SK-N-SH (cell line): ENCODE results near the gene LCN2. TPM values are rescaled to one million over a fixed set of nuclear protein-coding genes. Genes with fewer than 3 reads are reported as not detected.
A peak's percentile ranks its signal among the peaks of the same experiment; 100 is the strongest.

Experiments
- CTCF ChIA-PET: fragments of 300-600, 350-600 bp; formaldehyde crosslinking; extraction: SDS; loops from one replicate; lab custom pipeline; 2021; lab: Yijun Ruan, JAX
- POLR2A ChIA-PET: fragments of 350-600 bp; sonication (Branson Sonifier 250); formaldehyde crosslinking; extraction: SDS; loops from one replicate; lab custom pipeline; 2020; ENCODE audit warnings: antibody characterized with exemption, inconsistent platforms; lab: Yijun Ruan, JAX
- DNase-seq: peaks from one replicate; pipeline ENCODE4 v3.0.0; 2012
- H2AFZ ChIP-seq: fragments of 200-600 bp; sonication (generic); 2 replicates; pipeline ENCODE4 v1.8.1; 2016; ENCODE audit warnings: antibody characterized with exemption, mild to moderate bottlenecking, low read depth
- H3F3A ChIP-seq: fragments of 200-600 bp; sonication (generic); replicated peaks from 2 replicates; pipeline ENCODE3; 2016; ENCODE audit warnings: antibody characterized with exemption, mild to moderate bottlenecking; ENCODE audit not compliant: insufficient read depth
- H3K27ac ChIP-seq, 2 experiments: fragments of 200-500 bp in 1 of 2; fragments of 200-600 bp in 1 of 2; sonication (Bioruptor generic) in 1 of 2; sonication (generic), shearing (Covaris generic) in 1 of 2; 2 replicates each; pipeline versions ENCODE4 v1.5.1 to v1.6.1; 2014 to 2016; ENCODE audit warnings: low read depth in 2 of 2, inconsistent platforms in 1 of 2, low read length in 1 of 2, mild to moderate bottlenecking in 1 of 2, mixed read lengths in 1 of 2
- H3K27me3 ChIP-seq: fragments of 200-600 bp; sonication (generic), shearing (Covaris generic); 2 replicates; pipeline ENCODE4 v1.6.1; 2016; ENCODE audit warnings: mixed run types; ENCODE audit not compliant: insufficient read depth
- H3K36me3 ChIP-seq, 2 experiments: fragments of 200-500 bp in 1 of 2; fragments of 200-600 bp in 1 of 2; sonication (Bioruptor generic) in 1 of 2; sonication (generic) in 1 of 2; replicated peaks in 1 of 2; 2 replicates each; pipeline versions ENCODE3 to v1.5.1; 2014 to 2016; ENCODE audit warnings: low read length in 1 of 2, mild to moderate bottlenecking in 1 of 2; ENCODE audit not compliant: insufficient read depth in 2 of 2, control insufficient read depth in 1 of 2
- H3K4me1 ChIP-seq, 2 experiments: fragments of 200-500 bp in 1 of 2; fragments of 200-600 bp in 1 of 2; sonication (Bioruptor generic) in 1 of 2; sonication (generic), shearing (Covaris generic) in 1 of 2; 2 replicates each; pipeline versions ENCODE4 v1.5.1 to v1.6.1; 2014 to 2016; ENCODE audit warnings: low read depth in 1 of 2, low read length in 1 of 2, mixed run types in 1 of 2; ENCODE audit not compliant: insufficient read depth in 2 of 2, control insufficient read depth in 1 of 2
- H3K4me2 ChIP-seq: fragments of 200-600 bp; sonication (generic), shearing (Covaris generic); 2 replicates; pipeline ENCODE4 v1.6.1; 2017; ENCODE audit warnings: mixed run types
- H3K4me3 ChIP-seq, 2 experiments: fragments of 200-500 bp in 1 of 2; fragments of 200-600 bp in 1 of 2; sonication (Bioruptor generic) in 1 of 2; sonication (generic), shearing (Covaris generic) in 1 of 2; 2 replicates each; pipeline versions ENCODE4 v1.5.1 to v1.8.1; 2014 to 2016; ENCODE audit warnings: low read depth in 2 of 2, inconsistent platforms in 1 of 2, low read length in 1 of 2, mild to moderate bottlenecking in 1 of 2, mixed read lengths in 1 of 2, moderate library complexity in 1 of 2
- H3K79me2 ChIP-seq: fragments of 200-600 bp; sonication (generic); 2 replicates; pipeline ENCODE4 v1.8.1; 2017; ENCODE audit warnings: mild to moderate bottlenecking; ENCODE audit not compliant: insufficient read depth
- H3K9ac ChIP-seq: fragments of 200-600 bp; sonication (generic); 2 replicates; pipeline ENCODE4 v1.6.1; 2017; ENCODE audit warnings: mixed run types
- H3K9me2 ChIP-seq: fragments of 200-600 bp; sonication (generic); 2 replicates; pipeline ENCODE4 v1.6.1; 2017; ENCODE audit warnings: mixed run types
- H3K9me3 ChIP-seq: fragments of 200-600 bp; sonication (generic); 2 replicates; pipeline ENCODE4 v1.6.1; 2017; ENCODE audit warnings: mixed run types, mild to moderate bottlenecking, moderate library complexity
- H4K20me1 ChIP-seq: fragments of 200-600 bp; sonication (generic); 2 replicates; pipeline ENCODE4 v1.6.1; 2017; ENCODE audit warnings: mild to moderate bottlenecking, mixed run types; ENCODE audit not compliant: insufficient read depth
- CHD2 ChIP-seq: fragments of 150-350 bp; IDR thresholded peaks from 2 replicates; pipeline ENCODE4 v1.6.1; 2018; ENCODE audit warnings: low read length; ENCODE audit not compliant: partially characterized antibody
- CTCF ChIP-seq: fragments of 200-600 bp; sonication (generic); IDR thresholded peaks from 2 replicates; pipeline ENCODE4 v1.6.1; 2017; ENCODE audit warnings: antibody characterized with exemption, mild to moderate bottlenecking, moderate library complexity
- ELF1 ChIP-seq: IDR thresholded peaks from 2 replicates; pipeline ENCODE4 v1.4.0; 2012
- GABPA ChIP-seq: IDR thresholded peaks from 2 replicates; pipeline ENCODE4 v1.4.0; 2012; ENCODE audit warnings: low read depth, mild to moderate bottlenecking
- MAX ChIP-seq: IDR thresholded peaks from 2 replicates; pipeline ENCODE4 v1.4.0; 2012; ENCODE audit warnings: low read depth
- MEF2A ChIP-seq: IDR thresholded peaks from 2 replicates; pipeline ENCODE4 v1.4.0; 2012; ENCODE audit warnings: low read depth, borderline replicate concordance
- MXI1 ChIP-seq: IDR thresholded peaks from 2 replicates; pipeline ENCODE4 v1.6.1; 2012; ENCODE audit warnings: mild to moderate bottlenecking, low read depth, low read length, improper control_type of control experiment
- NFIC ChIP-seq: IDR thresholded peaks from 2 replicates; pipeline ENCODE4 v1.4.0; 2012; ENCODE audit warnings: borderline replicate concordance
- POLR2AphosphoS5 ChIP-seq: IDR thresholded peaks from 2 replicates; pipeline ENCODE4 v1.6.1; 2012; ENCODE audit warnings: low read depth, low read length
- RCOR1 ChIP-seq: fragments of 150-350 bp; IDR thresholded peaks from 2 replicates; pipeline ENCODE4 v1.6.1; 2017; ENCODE audit warnings: antibody characterized with exemption, low read length
- SIN3A ChIP-seq: IDR thresholded peaks from 2 replicates; pipeline ENCODE4 v1.6.1; 2012; ENCODE audit warnings: low read depth, mild to moderate bottlenecking, low read length, moderate library complexity, borderline replicate concordance
- TAF1 ChIP-seq: IDR thresholded peaks from 2 replicates; pipeline ENCODE4 v1.6.1; 2012; ENCODE audit warnings: low read depth, mild to moderate bottlenecking, low read length, moderate library complexity, borderline replicate concordance
- whole genome bisulfite sequencing: methylation state at CpG from one replicate; pipeline ENCODE4 v1.1.6; 2017; ENCODE audit warnings: low lambda C conversion rate; 5-methylcytosine and 5-hydroxymethylcytosine counted together
- polyA plus RNA-seq, 3 experiments: library from polyadenylated mRNA; depleted of rRNA; stranded (reverse); fragments of >200 nt; gene quantifications; 2 replicates each; pipeline ENCODE4 v1.2.3, GENCODE V29; 2012
- TF ChIP-seq, protein P1 (sequence below): IDR thresholded peaks from 2 replicates; pipeline ENCODE4 v1.6.1; 2012; ENCODE audit warnings: mild to moderate bottlenecking, low read depth, low read length, moderate library complexity
- TF ChIP-seq, protein P2 (sequence below): IDR thresholded peaks from 2 replicates; pipeline ENCODE4 v1.4.0; 2012; ENCODE audit warnings: low read depth, borderline replicate concordance

Gene LCN2
- polyA plus RNA-seq, 1 of the 3 experiments (the other 2 are of a cell fraction) = not detected

- peaks cover 0 to 21% of the 10 kb centered on the region in 2 experiments for H3K36me3 ChIP-seq
- ChIA-PET POLR2A (interaction anchor here (1.0 to 1.7 kb wide), 2 partner anchors 14 to 31 kb away, joined by 3 to 5 read pairs; partner anchors contain the start of gene CIZ1), CTCF (interaction anchor here (3.2 to 6.2 kb wide), 2 partner anchors 31 to 42 kb away, joined by 16 to 27 read pairs; partner anchors contain the start of gene CIZ1)
- H3K27me3 ChIP-seq = no peaks in the 10 kb centered on the region
- H3K4me1 ChIP-seq = peaks cover 0 to 12% of the 10 kb centered on the region in 2 experiments; a peak in 2 of 4 replicates
- H3K9ac ChIP-seq = peak within 1 kb of the TSS; percentile 81
- H3K79me2 ChIP-seq = peaks cover 11% of the 10 kb centered on the region
- 1% methylated on average over 35 of the region's 77 CpGs for WGBS
- peak within 1 kb of the TSS; percentile 92 for H2AFZ ChIP-seq
- H3K4me3 ChIP-seq = peak within 1 kb of the TSS; percentile 73 to 93
- H3K4me2 ChIP-seq = peak within 1 kb of the TSS; percentile 97
- peak; percentile 100 for DNase-seq
- TF ChIP-seq POLR2AphosphoS5 = peak; percentile 86
- TF ChIP-seq TAF1 = peak; percentile 27
- peak; percentile 81; the same call in 1 of the 2 replicates for TF ChIP-seq SIN3A
- TF ChIP-seq CHD2 = peak; percentile 19
- TF ChIP-seq ELF1 = 0 out of 2 replicates have a peak, but pooled peaks have one; percentile 23
- TF ChIP-seq, protein P1, sequence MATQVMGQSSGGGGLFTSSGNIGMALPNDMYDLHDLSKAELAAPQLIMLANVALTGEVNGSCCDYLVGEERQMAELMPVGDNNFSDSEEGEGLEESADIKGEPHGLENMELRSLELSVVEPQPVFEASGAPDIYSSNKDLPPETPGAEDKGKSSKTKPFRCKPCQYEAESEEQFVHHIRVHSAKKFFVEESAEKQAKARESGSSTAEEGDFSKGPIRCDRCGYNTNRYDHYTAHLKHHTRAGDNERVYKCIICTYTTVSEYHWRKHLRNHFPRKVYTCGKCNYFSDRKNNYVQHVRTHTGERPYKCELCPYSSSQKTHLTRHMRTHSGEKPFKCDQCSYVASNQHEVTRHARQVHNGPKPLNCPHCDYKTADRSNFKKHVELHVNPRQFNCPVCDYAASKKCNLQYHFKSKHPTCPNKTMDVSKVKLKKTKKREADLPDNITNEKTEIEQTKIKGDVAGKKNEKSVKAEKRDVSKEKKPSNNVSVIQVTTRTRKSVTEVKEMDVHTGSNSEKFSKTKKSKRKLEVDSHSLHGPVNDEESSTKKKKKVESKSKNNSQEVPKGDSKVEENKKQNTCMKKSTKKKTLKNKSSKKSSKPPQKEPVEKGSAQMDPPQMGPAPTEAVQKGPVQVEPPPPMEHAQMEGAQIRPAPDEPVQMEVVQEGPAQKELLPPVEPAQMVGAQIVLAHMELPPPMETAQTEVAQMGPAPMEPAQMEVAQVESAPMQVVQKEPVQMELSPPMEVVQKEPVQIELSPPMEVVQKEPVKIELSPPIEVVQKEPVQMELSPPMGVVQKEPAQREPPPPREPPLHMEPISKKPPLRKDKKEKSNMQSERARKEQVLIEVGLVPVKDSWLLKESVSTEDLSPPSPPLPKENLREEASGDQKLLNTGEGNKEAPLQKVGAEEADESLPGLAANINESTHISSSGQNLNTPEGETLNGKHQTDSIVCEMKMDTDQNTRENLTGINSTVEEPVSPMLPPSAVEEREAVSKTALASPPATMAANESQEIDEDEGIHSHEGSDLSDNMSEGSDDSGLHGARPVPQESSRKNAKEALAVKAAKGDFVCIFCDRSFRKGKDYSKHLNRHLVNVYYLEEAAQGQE = 0 out of 2 replicates have a peak, but pooled peaks have one; percentile 30
- TF ChIP-seq MXI1 = no peak; the same call in 1 of the 2 replicates
- TF ChIP-seq GABPA = peak; percentile 56; the same call in 1 of the 2 replicates
- no peak for TF ChIP-seq RCOR1
- peak; percentile 42; the same call in 1 of the 2 replicates for TF ChIP-seq MAX
- no peak for TF ChIP-seq NFIC
- H3F3A ChIP-seq = no peaks in the 10 kb centered on the region
- H3K27ac ChIP-seq = peak within 1 kb of the TSS; percentile 39 to 81; a peak in 3 of 4 replicates
- no peaks in the 10 kb centered on the region for H4K20me1 ChIP-seq
- H3K9me3 ChIP-seq = no peaks in the 10 kb centered on the region
- H3K9me2 ChIP-seq = no peaks in the 10 kb centered on the region
These were observed 10.7 kb downstream of the LCN2 start, which contains the start of gene BBLN for GRCh38 chr9:128159784-128160602. TSS of gene BBLN (plus strand) at chr9:128160265. CDS start at chr9:128160408, 143 bp downstream.

GRCh38 chr9:128160603-128160987 lies 11.3 kb downstream of the LCN2 start:
- Histone ChIP-seq H3K9ac (peak overlapping the region; percentile 81), H3F3A (peaks cover 4% of the 10 kb centered on the region), H3K4me1 (peaks cover 0 to 12% of the 10 kb centered on the region in 2 experiments; a peak in 2 of 4 replicates), H4K20me1 (no peaks in the 10 kb centered on the region), H3K27ac (peak overlapping the region; percentile 39 to 59; a peak in 2 of 4 replicates), H3K9me2 (no peaks in the 10 kb centered on the region), H3K4me3 (peak overlapping the region; percentile 73 to 93), H2AFZ (peak overlapping the region; percentile 84), H3K9me3 (no peaks in the 10 kb centered on the region), H3K36me3 (peaks cover 0 to 21% of the 10 kb centered on the region in 2 experiments), H3K4me2 (peak overlapping the region; percentile 97), H3K27me3 (no peaks in the 10 kb centered on the region), H3K79me2 (peaks cover 11% of the 10 kb centered on the region)
- CTCF ChIA-PET = interaction anchor here (0.8 to 6.2 kb wide), 4 partner anchors 30 to 43 kb away, joined by 3 to 27 read pairs (median 10); partner anchors contain the start of gene CIZ1
- peak; percentile 67 for DNase-seq
- POLR2A ChIA-PET = interaction anchor here (1.0 to 1.7 kb wide), 2 partner anchors 14 to 30 kb away, joined by 3 to 5 read pairs; partner anchors contain the start of gene CIZ1
- WGBS = 0% methylated on average over 4 of the region's 23 CpGs
- TF ChIP-seq, protein P1 = no peak
- no peak for TF ChIP-seq ELF1
- TF ChIP-seq, protein P2, sequence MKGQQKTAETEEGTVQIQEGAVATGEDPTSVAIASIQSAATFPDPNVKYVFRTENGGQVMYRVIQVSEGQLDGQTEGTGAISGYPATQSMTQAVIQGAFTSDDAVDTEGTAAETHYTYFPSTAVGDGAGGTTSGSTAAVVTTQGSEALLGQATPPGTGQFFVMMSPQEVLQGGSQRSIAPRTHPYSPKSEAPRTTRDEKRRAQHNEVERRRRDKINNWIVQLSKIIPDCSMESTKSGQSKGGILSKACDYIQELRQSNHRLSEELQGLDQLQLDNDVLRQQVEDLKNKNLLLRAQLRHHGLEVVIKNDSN = no peak
- TF ChIP-seq CTCF = no peak
- no peak for TF ChIP-seq MEF2A
